SK-N-SH (cell line): ENCODE results near the gene NUAK1. TPM values are rescaled to one million over a fixed set of nuclear protein-coding genes. Genes with fewer than 3 reads are reported as not detected.

Experiments used
- CTCF ChIA-PET: fragments of 300-600, 350-600 bp; formaldehyde crosslinking; extraction: SDS; loops from one replicate; lab custom pipeline; 2021; lab: Yijun Ruan, JAX
- POLR2A ChIA-PET: fragments of 350-600 bp; sonication (Branson Sonifier 250); formaldehyde crosslinking; extraction: SDS; loops from one replicate; lab custom pipeline; 2020; ENCODE audit warnings: antibody characterized with exemption, inconsistent platforms; lab: Yijun Ruan, JAX
- DNase-seq: peaks from one replicate; pipeline ENCODE4 v3.0.0; 2012
- H2AFZ ChIP-seq: fragments of 200-600 bp; sonication (generic); 2 replicates; pipeline ENCODE4 v1.8.1; 2016; ENCODE audit warnings: antibody characterized with exemption, mild to moderate bottlenecking, low read depth
- H3F3A ChIP-seq: fragments of 200-600 bp; sonication (generic); replicated peaks from 2 replicates; pipeline ENCODE3; 2016; ENCODE audit warnings: antibody characterized with exemption, mild to moderate bottlenecking; ENCODE audit not compliant: insufficient read depth
- H3K27ac ChIP-seq, 2 experiments: fragments of 200-500 bp in 1 of 2; fragments of 200-600 bp in 1 of 2; sonication (Bioruptor generic) in 1 of 2; sonication (generic), shearing (Covaris generic) in 1 of 2; 2 replicates each; pipeline versions ENCODE4 v1.5.1 to v1.6.1; 2014 to 2016; ENCODE audit warnings: low read depth in 2 of 2, inconsistent platforms in 1 of 2, low read length in 1 of 2, mild to moderate bottlenecking in 1 of 2, mixed read lengths in 1 of 2
- H3K27me3 ChIP-seq: fragments of 200-600 bp; sonication (generic), shearing (Covaris generic); 2 replicates; pipeline ENCODE4 v1.6.1; 2016; ENCODE audit warnings: mixed run types; ENCODE audit not compliant: insufficient read depth
- H3K36me3 ChIP-seq, 2 experiments: fragments of 200-500 bp in 1 of 2; fragments of 200-600 bp in 1 of 2; sonication (Bioruptor generic) in 1 of 2; sonication (generic) in 1 of 2; replicated peaks in 1 of 2; 2 replicates each; pipeline versions ENCODE3 to v1.5.1; 2014 to 2016; ENCODE audit warnings: low read length in 1 of 2, mild to moderate bottlenecking in 1 of 2; ENCODE audit not compliant: insufficient read depth in 2 of 2, control insufficient read depth in 1 of 2
- H3K4me1 ChIP-seq, 2 experiments: fragments of 200-500 bp in 1 of 2; fragments of 200-600 bp in 1 of 2; sonication (Bioruptor generic) in 1 of 2; sonication (generic), shearing (Covaris generic) in 1 of 2; 2 replicates each; pipeline versions ENCODE4 v1.5.1 to v1.6.1; 2014 to 2016; ENCODE audit warnings: low read depth in 1 of 2, low read length in 1 of 2, mixed run types in 1 of 2; ENCODE audit not compliant: insufficient read depth in 2 of 2, control insufficient read depth in 1 of 2
- H3K4me2 ChIP-seq: fragments of 200-600 bp; sonication (generic), shearing (Covaris generic); 2 replicates; pipeline ENCODE4 v1.6.1; 2017; ENCODE audit warnings: mixed run types
- H3K4me3 ChIP-seq, 2 experiments: fragments of 200-500 bp in 1 of 2; fragments of 200-600 bp in 1 of 2; sonication (Bioruptor generic) in 1 of 2; sonication (generic), shearing (Covaris generic) in 1 of 2; 2 replicates each; pipeline versions ENCODE4 v1.5.1 to v1.8.1; 2014 to 2016; ENCODE audit warnings: low read depth in 2 of 2, inconsistent platforms in 1 of 2, low read length in 1 of 2, mild to moderate bottlenecking in 1 of 2, mixed read lengths in 1 of 2, moderate library complexity in 1 of 2
- H3K79me2 ChIP-seq: fragments of 200-600 bp; sonication (generic); 2 replicates; pipeline ENCODE4 v1.8.1; 2017; ENCODE audit warnings: mild to moderate bottlenecking; ENCODE audit not compliant: insufficient read depth
- H3K9ac ChIP-seq: fragments of 200-600 bp; sonication (generic); 2 replicates; pipeline ENCODE4 v1.6.1; 2017; ENCODE audit warnings: mixed run types
- H3K9me2 ChIP-seq: fragments of 200-600 bp; sonication (generic); 2 replicates; pipeline ENCODE4 v1.6.1; 2017; ENCODE audit warnings: mixed run types
- H3K9me3 ChIP-seq: fragments of 200-600 bp; sonication (generic); 2 replicates; pipeline ENCODE4 v1.6.1; 2017; ENCODE audit warnings: mixed run types, mild to moderate bottlenecking, moderate library complexity
- H4K20me1 ChIP-seq: fragments of 200-600 bp; sonication (generic); 2 replicates; pipeline ENCODE4 v1.6.1; 2017; ENCODE audit warnings: mild to moderate bottlenecking, mixed run types; ENCODE audit not compliant: insufficient read depth
- CHD2 ChIP-seq: fragments of 150-350 bp; IDR thresholded peaks from 2 replicates; pipeline ENCODE4 v1.6.1; 2018; ENCODE audit warnings: low read length; ENCODE audit not compliant: partially characterized antibody
- ELF1 ChIP-seq: IDR thresholded peaks from 2 replicates; pipeline ENCODE4 v1.4.0; 2012
- EP300 ChIP-seq, 2 experiments: IDR thresholded peaks; 2 replicates each; pipeline versions ENCODE4 v1.4.0 to v1.6.1; 2012; ENCODE audit warnings: borderline replicate concordance in 1 of 2, low read depth in 1 of 2, low read length in 1 of 2
- EZH2phosphoT487 ChIP-seq: fragments of 200-600 bp; sonication (generic); IDR thresholded peaks from 2 replicates; pipeline ENCODE4 v1.6.1; 2017; ENCODE audit warnings: low read depth, mixed run types, mild to moderate bottlenecking, antibody characterized with exemption, moderate library complexity, borderline replicate concordance
- FOSL2 ChIP-seq: IDR thresholded peaks from 2 replicates; pipeline ENCODE4 v1.4.0; 2012; ENCODE audit warnings: low read depth, mild to moderate bottlenecking, moderate library complexity, borderline replicate concordance
- FOXM1 ChIP-seq: IDR thresholded peaks from 2 replicates; pipeline ENCODE4 v1.4.0; 2012; ENCODE audit warnings: low read depth, mild to moderate bottlenecking
- GATA2 ChIP-seq: sonication (generic); formaldehyde crosslinking; IDR thresholded peaks from 2 replicates; pipeline ENCODE4 v1.5.0; 2020; ENCODE audit warnings: mild to moderate bottlenecking, missing genetic modification reagents
- JUND ChIP-seq: IDR thresholded peaks from 2 replicates; pipeline ENCODE4 v1.4.0; 2012
- MEF2A ChIP-seq: IDR thresholded peaks from 2 replicates; pipeline ENCODE4 v1.4.0; 2012; ENCODE audit warnings: low read depth, borderline replicate concordance
- MXI1 ChIP-seq: IDR thresholded peaks from 2 replicates; pipeline ENCODE4 v1.6.1; 2012; ENCODE audit warnings: mild to moderate bottlenecking, low read depth, low read length, improper control_type of control experiment
- NFIC ChIP-seq: IDR thresholded peaks from 2 replicates; pipeline ENCODE4 v1.4.0; 2012; ENCODE audit warnings: borderline replicate concordance
- NRF1 ChIP-seq: IDR thresholded peaks from 2 replicates; pipeline ENCODE4 v1.6.1; 2012; ENCODE audit warnings: low read depth, mild to moderate bottlenecking, low read length
- POLR2AphosphoS5 ChIP-seq: IDR thresholded peaks from 2 replicates; pipeline ENCODE4 v1.6.1; 2012; ENCODE audit warnings: low read depth, low read length
- RAD21 ChIP-seq: IDR thresholded peaks from 2 replicates; pipeline ENCODE4 v1.6.1; 2012; ENCODE audit warnings: mild to moderate bottlenecking, low read length
- RCOR1 ChIP-seq: fragments of 150-350 bp; IDR thresholded peaks from 2 replicates; pipeline ENCODE4 v1.6.1; 2017; ENCODE audit warnings: antibody characterized with exemption, low read length
- RFX5 ChIP-seq: IDR thresholded peaks from 2 replicates; pipeline ENCODE4 v1.6.1; 2012; ENCODE audit warnings: mild to moderate bottlenecking, improper control_type of control experiment, low read length
- RXRA ChIP-seq: IDR thresholded peaks from 2 replicates; pipeline ENCODE4 v1.4.0; 2012; ENCODE audit warnings: low read depth, mild to moderate bottlenecking, borderline replicate concordance
- SIN3A ChIP-seq: IDR thresholded peaks from 2 replicates; pipeline ENCODE4 v1.6.1; 2012; ENCODE audit warnings: low read depth, mild to moderate bottlenecking, low read length, moderate library complexity, borderline replicate concordance
- SMC3 ChIP-seq: IDR thresholded peaks from 2 replicates; pipeline ENCODE4 v1.6.1; 2012; ENCODE audit warnings: low read depth, low read length, improper control_type of control experiment
- TEAD4 ChIP-seq: IDR thresholded peaks from 2 replicates; pipeline ENCODE4 v1.4.0; 2012; ENCODE audit warnings: mild to moderate bottlenecking, borderline replicate concordance; ENCODE audit not compliant: insufficient read depth
- YY1 ChIP-seq: IDR thresholded peaks from 2 replicates; pipeline ENCODE4 v1.4.0; 2012; ENCODE audit warnings: low read depth, mild to moderate bottlenecking
- WGBS: methylation state at CpG from one replicate; pipeline ENCODE4 v1.1.6; 2017; ENCODE audit warnings: low lambda C conversion rate; 5-methylcytosine and 5-hydroxymethylcytosine counted together
- polyA plus RNA-seq, 3 experiments: library from polyadenylated mRNA; depleted of rRNA; stranded (reverse); fragments of >200 nt; gene quantifications; 2 replicates each; pipeline ENCODE4 v1.2.3, GENCODE V29; 2012
- TF ChIP-seq, protein P1 (sequence below): IDR thresholded peaks from 2 replicates; pipeline ENCODE4 v1.6.1; 2012; ENCODE audit warnings: mild to moderate bottlenecking, low read depth, low read length, moderate library complexity
- TF ChIP-seq, protein P2 (sequence below): fragments of 200-600 bp; sonication (generic); IDR thresholded peaks from 2 replicates; pipeline ENCODE4 v1.6.1; 2017; ENCODE audit warnings: antibody characterized with exemption, mild to moderate bottlenecking, moderate library complexity
- TF ChIP-seq, protein P3 (sequence below): IDR thresholded peaks from 2 replicates; pipeline ENCODE4 v1.4.0; 2012; ENCODE audit warnings: low read depth, borderline replicate concordance
- TF ChIP-seq, protein P4 (sequence below): IDR thresholded peaks from 2 replicates; pipeline ENCODE4 v1.4.0; 2012; ENCODE audit warnings: low read depth, borderline replicate concordance
- TF ChIP-seq, protein P5 (sequence below): fragments of 150-350 bp; IDR thresholded peaks from 2 replicates; pipeline ENCODE4 v1.6.1; 2016; ENCODE audit warnings: mild to moderate bottlenecking, low read depth, low read length

NUAK1 gene
- polyA plus RNA-seq, 1 of the 3 experiments (the other 2 are of a cell fraction) = 8.1 TPM

DNA sequence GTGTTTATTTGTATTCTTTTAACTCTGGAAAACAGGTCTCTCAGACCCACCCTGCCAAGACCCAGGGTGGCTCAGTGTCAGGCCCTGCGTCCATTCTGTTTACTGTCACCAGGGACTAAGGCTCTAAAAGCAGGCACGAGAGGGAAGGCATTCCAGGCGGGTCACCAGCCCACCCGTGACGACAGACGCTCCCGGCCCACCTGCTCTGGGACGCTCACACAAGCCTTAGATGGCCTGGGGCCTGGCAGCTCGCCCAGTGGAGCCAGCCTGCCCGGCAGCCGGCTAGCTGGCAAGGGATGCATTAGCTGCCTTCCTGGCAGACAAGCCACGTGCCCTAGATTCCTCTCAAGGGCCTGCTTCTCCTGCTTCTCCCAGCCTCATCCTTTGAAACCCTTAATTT lies 9.2 kb upstream of the NUAK1 start:
- Histone ChIP-seq H3F3A (peaks cover 14% of the 10 kb centered on the region), H3K9me2 (no peaks in the 10 kb centered on the region), H3K79me2 (peaks cover 4% of the 10 kb centered on the region; the same call in 1 of the 2 replicates), H3K4me3 (no peak overlapping the region), H3K4me1 (peaks cover 0 to 13% of the 10 kb centered on the region in 2 experiments; a peak in 2 of 4 replicates), H3K36me3 (no peaks in the 10 kb centered on the region), H3K9me3 (no peaks in the 10 kb centered on the region), H4K20me1 (no peaks in the 10 kb centered on the region), H2AFZ (no peak overlapping the region), H3K9ac (no peak overlapping the region), H3K27ac (peak overlapping the region in 1 of 2 experiments; percentile 36; a peak in 1 of 4 replicates), H3K27me3 (no peaks in the 10 kb centered on the region), H3K4me2 (no peak overlapping the region)
- ChIA-PET POLR2A (no interaction called here), CTCF (interaction anchor here (0.7 to 3.5 kb wide), 5 partner anchors 11 to 79 kb away, joined by 3 to 29 read pairs (median 3); no protein-coding TSS in a partner anchor)
- DNase-seq = peak; percentile 83
- whole genome bisulfite sequencing = 57% methylated on average over 9 of the region's 12 CpGs
- TF ChIP-seq, protein P1, sequence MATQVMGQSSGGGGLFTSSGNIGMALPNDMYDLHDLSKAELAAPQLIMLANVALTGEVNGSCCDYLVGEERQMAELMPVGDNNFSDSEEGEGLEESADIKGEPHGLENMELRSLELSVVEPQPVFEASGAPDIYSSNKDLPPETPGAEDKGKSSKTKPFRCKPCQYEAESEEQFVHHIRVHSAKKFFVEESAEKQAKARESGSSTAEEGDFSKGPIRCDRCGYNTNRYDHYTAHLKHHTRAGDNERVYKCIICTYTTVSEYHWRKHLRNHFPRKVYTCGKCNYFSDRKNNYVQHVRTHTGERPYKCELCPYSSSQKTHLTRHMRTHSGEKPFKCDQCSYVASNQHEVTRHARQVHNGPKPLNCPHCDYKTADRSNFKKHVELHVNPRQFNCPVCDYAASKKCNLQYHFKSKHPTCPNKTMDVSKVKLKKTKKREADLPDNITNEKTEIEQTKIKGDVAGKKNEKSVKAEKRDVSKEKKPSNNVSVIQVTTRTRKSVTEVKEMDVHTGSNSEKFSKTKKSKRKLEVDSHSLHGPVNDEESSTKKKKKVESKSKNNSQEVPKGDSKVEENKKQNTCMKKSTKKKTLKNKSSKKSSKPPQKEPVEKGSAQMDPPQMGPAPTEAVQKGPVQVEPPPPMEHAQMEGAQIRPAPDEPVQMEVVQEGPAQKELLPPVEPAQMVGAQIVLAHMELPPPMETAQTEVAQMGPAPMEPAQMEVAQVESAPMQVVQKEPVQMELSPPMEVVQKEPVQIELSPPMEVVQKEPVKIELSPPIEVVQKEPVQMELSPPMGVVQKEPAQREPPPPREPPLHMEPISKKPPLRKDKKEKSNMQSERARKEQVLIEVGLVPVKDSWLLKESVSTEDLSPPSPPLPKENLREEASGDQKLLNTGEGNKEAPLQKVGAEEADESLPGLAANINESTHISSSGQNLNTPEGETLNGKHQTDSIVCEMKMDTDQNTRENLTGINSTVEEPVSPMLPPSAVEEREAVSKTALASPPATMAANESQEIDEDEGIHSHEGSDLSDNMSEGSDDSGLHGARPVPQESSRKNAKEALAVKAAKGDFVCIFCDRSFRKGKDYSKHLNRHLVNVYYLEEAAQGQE = no peak
- TF ChIP-seq EP300 (IDR thresholded peaks at IDR 0.05; ENCODE audit: borderline replicate concordance in 1 of 2, low read depth in 1 of 2, low read length in 1 of 2) = no peak; a peak in 1 of 4 replicates
- peak; percentile 36; the same call in 1 of the 2 replicates for TF ChIP-seq RCOR1
- TF ChIP-seq, protein P2, sequence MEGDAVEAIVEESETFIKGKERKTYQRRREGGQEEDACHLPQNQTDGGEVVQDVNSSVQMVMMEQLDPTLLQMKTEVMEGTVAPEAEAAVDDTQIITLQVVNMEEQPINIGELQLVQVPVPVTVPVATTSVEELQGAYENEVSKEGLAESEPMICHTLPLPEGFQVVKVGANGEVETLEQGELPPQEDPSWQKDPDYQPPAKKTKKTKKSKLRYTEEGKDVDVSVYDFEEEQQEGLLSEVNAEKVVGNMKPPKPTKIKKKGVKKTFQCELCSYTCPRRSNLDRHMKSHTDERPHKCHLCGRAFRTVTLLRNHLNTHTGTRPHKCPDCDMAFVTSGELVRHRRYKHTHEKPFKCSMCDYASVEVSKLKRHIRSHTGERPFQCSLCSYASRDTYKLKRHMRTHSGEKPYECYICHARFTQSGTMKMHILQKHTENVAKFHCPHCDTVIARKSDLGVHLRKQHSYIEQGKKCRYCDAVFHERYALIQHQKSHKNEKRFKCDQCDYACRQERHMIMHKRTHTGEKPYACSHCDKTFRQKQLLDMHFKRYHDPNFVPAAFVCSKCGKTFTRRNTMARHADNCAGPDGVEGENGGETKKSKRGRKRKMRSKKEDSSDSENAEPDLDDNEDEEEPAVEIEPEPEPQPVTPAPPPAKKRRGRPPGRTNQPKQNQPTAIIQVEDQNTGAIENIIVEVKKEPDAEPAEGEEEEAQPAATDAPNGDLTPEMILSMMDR = no peak
- no peak for TF ChIP-seq SIN3A
- peak; percentile 65; the same call in 1 of the 2 replicates for TF ChIP-seq MXI1
- no peak for TF ChIP-seq JUND
- TF ChIP-seq FOXM1 = no peak
- TF ChIP-seq RFX5 = no peak
- no peak for TF ChIP-seq MEF2A
- no peak for TF ChIP-seq YY1
- TF ChIP-seq TEAD4 = no peak
- TF ChIP-seq ELF1 = no peak
- TF ChIP-seq EZH2phosphoT487 = no peak
- TF ChIP-seq RXRA = no peak
- TF ChIP-seq CHD2 = no peak
- TF ChIP-seq, protein P3, sequence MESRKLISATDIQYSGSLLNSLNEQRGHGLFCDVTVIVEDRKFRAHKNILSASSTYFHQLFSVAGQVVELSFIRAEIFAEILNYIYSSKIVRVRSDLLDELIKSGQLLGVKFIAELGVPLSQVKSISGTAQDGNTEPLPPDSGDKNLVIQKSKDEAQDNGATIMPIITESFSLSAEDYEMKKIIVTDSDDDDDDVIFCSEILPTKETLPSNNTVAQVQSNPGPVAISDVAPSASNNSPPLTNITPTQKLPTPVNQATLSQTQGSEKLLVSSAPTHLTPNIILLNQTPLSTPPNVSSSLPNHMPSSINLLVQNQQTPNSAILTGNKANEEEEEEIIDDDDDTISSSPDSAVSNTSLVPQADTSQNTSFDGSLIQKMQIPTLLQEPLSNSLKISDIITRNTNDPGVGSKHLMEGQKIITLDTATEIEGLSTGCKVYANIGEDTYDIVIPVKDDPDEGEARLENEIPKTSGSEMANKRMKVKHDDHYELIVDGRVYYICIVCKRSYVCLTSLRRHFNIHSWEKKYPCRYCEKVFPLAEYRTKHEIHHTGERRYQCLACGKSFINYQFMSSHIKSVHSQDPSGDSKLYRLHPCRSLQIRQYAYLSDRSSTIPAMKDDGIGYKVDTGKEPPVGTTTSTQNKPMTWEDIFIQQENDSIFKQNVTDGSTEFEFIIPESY = no peak
- TF ChIP-seq NRF1 = no peak
- TF ChIP-seq, protein P4, sequence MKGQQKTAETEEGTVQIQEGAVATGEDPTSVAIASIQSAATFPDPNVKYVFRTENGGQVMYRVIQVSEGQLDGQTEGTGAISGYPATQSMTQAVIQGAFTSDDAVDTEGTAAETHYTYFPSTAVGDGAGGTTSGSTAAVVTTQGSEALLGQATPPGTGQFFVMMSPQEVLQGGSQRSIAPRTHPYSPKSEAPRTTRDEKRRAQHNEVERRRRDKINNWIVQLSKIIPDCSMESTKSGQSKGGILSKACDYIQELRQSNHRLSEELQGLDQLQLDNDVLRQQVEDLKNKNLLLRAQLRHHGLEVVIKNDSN = peak; percentile 64; the same call in 1 of the 2 replicates
- TF ChIP-seq FOSL2 = no peak
- TF ChIP-seq NFIC = peak; percentile 56
- no peak for TF ChIP-seq RAD21
- TF ChIP-seq POLR2AphosphoS5 = no peak
- TF ChIP-seq SMC3 = no peak
- TF ChIP-seq GATA2 (CRISPR knock-in tag) = peak; percentile 25; the same call in 1 of the 2 replicates
- TF ChIP-seq, protein P5, sequence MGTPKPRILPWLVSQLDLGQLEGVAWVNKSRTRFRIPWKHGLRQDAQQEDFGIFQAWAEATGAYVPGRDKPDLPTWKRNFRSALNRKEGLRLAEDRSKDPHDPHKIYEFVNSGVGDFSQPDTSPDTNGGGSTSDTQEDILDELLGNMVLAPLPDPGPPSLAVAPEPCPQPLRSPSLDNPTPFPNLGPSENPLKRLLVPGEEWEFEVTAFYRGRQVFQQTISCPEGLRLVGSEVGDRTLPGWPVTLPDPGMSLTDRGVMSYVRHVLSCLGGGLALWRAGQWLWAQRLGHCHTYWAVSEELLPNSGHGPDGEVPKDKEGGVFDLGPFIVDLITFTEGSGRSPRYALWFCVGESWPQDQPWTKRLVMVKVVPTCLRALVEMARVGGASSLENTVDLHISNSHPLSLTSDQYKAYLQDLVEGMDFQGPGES = no peak
